ENCODE results near the gene MEGF11. TPM values are rescaled to one million over a fixed set of nuclear protein-coding genes. Genes with fewer than 3 reads are reported as not detected.
"Not testable (repeated sequence)": the region's sequence is repeated elsewhere in the genome, so short reads cannot be mapped to it uniquely, and the experiment has no call there.

Gene MEGF11
- total and polyA plus RNA-seq, 4 donors: 0.16 to 1.5 (median 0.50) TPM

GRCh38 chr15:66007663-66008262 lies 245.8 kb downstream of the MEGF11 start:
- H3K4me3 ChIP-seq: no peak overlapping the region
- H3K9me3 ChIP-seq (ENCODE audit: control insufficient read depth in 4 of 4, insufficient read depth in 3 of 4, low read length in 3 of 4): peaks cover 0 to 2% (median 0%) of the 10 kb centered on the region in 4 donors
- TF ChIP-seq, protein P1, sequence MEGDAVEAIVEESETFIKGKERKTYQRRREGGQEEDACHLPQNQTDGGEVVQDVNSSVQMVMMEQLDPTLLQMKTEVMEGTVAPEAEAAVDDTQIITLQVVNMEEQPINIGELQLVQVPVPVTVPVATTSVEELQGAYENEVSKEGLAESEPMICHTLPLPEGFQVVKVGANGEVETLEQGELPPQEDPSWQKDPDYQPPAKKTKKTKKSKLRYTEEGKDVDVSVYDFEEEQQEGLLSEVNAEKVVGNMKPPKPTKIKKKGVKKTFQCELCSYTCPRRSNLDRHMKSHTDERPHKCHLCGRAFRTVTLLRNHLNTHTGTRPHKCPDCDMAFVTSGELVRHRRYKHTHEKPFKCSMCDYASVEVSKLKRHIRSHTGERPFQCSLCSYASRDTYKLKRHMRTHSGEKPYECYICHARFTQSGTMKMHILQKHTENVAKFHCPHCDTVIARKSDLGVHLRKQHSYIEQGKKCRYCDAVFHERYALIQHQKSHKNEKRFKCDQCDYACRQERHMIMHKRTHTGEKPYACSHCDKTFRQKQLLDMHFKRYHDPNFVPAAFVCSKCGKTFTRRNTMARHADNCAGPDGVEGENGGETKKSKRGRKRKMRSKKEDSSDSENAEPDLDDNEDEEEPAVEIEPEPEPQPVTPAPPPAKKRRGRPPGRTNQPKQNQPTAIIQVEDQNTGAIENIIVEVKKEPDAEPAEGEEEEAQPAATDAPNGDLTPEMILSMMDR (IDR thresholded peaks at IDR 0.05; ENCODE audit: control extremely low read depth, extremely low read depth): no peak
- H3K27ac ChIP-seq (ENCODE audit: low read depth in 1 of 2, low read length in 1 of 2): no peak overlapping the region
- no peaks in the 10 kb centered on the region for H3K36me3 ChIP-seq (ENCODE audit: control insufficient read depth in 4 of 4, insufficient read depth in 4 of 4, low read length in 4 of 4)
- DNase-seq (no peak), ATAC-seq (ENCODE audit: insufficient read depth, low FRiP score) (no peak)
- no peaks in the 10 kb centered on the region for H3K4me1 ChIP-seq (ENCODE audit: control insufficient read depth in 5 of 5, insufficient read depth in 5 of 5, low read length in 5 of 5)
- H3K9ac ChIP-seq (ENCODE audit: insufficient read depth in 1 of 2, low read length in 2 of 2): no peak overlapping the region
- no peaks in the 10 kb centered on the region for H3K27me3 ChIP-seq (ENCODE audit: control insufficient read depth in 3 of 3, insufficient read depth in 3 of 3, low read length in 2 of 3)

DNA sequence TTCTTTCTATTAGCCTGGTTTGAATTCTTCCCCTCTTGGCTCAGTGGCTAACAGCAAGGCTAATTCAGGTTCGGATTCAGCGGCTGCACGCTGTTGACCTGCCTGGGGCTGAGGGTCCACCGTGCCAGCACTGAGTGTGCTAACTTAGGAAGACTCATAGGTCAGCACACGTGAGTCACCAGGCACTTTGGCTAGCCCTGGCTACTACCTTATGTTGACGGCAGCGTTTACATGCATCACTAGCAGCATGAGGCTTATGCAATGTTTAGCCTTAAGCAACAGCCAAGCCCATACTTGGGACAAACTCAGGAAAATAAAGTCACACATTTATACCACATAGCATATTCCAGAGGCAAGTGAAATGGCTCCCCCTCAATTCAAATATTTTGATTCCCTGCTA lies 246.6 kb downstream of the MEGF11 start:
- TF ChIP-seq, protein P1 (IDR thresholded peaks at IDR 0.05; ENCODE audit: control extremely low read depth, extremely low read depth): no peak
- H3K9ac ChIP-seq (ENCODE audit: insufficient read depth in 1 of 2, low read length in 2 of 2): no peak overlapping the region
- no peaks in the 10 kb centered on the region for H3K27me3 ChIP-seq (ENCODE audit: control insufficient read depth in 3 of 3, insufficient read depth in 3 of 3, low read length in 2 of 3)
- WGBS, 2 donors: 76 to 81% methylated on average over 7 of the region's 7 CpGs
- H3K27ac ChIP-seq (ENCODE audit: low read depth in 1 of 2, low read length in 1 of 2): no peak overlapping the region
- peaks cover 0 to 2% (median 0%) of the 10 kb centered on the region in 4 donors for H3K9me3 ChIP-seq (ENCODE audit: control insufficient read depth in 4 of 4, insufficient read depth in 3 of 4, low read length in 3 of 4)
- H3K4me1 ChIP-seq (ENCODE audit: control insufficient read depth in 5 of 5, insufficient read depth in 5 of 5, low read length in 5 of 5): no peaks in the 10 kb centered on the region
- H3K4me3 ChIP-seq: no peak overlapping the region
- ATAC-seq (ENCODE audit: insufficient read depth, low FRiP score): no peak
- no peaks in the 10 kb centered on the region for H3K36me3 ChIP-seq (ENCODE audit: control insufficient read depth in 4 of 4, insufficient read depth in 4 of 4, low read length in 4 of 4)
- no peak for DNase-seq

- DNase-seq (peak; percentile 49 to 69 (median 56)), ATAC-seq (ENCODE audit: insufficient read depth, low FRiP score) (no peak)
- H3K36me3 ChIP-seq (ENCODE audit: control insufficient read depth in 4 of 4, insufficient read depth in 4 of 4, low read length in 4 of 4): no peaks in the 10 kb centered on the region
- TF ChIP-seq, protein P1 (IDR thresholded peaks at IDR 0.05; ENCODE audit: control extremely low read depth, extremely low read depth): no peak
- WGBS, 2 donors: 49 to 53% methylated on average over 6 of the region's 6 CpGs
- no peak overlapping the region for H3K4me3 ChIP-seq
- no peak overlapping the region for H3K9ac ChIP-seq (ENCODE audit: insufficient read depth in 1 of 2, low read length in 2 of 2)
- H3K27ac ChIP-seq (ENCODE audit: low read depth in 1 of 2, low read length in 1 of 2): no peak overlapping the region
- no peaks in the 10 kb centered on the region for H3K4me1 ChIP-seq (ENCODE audit: control insufficient read depth in 5 of 5, insufficient read depth in 5 of 5, low read length in 5 of 5)
- H3K9me3 ChIP-seq (ENCODE audit: control insufficient read depth in 4 of 4, insufficient read depth in 3 of 4, low read length in 3 of 4): peaks cover 0 to 2% (median 0%) of the 10 kb centered on the region in 4 donors
- H3K27me3 ChIP-seq (ENCODE audit: control insufficient read depth in 3 of 3, insufficient read depth in 3 of 3, low read length in 2 of 3): no peaks in the 10 kb centered on the region
Measured at GRCh38 chr15:66004618-66005262, 248.8 kb downstream of the MEGF11 start.

GRCh38 chr15:66003129-66003528 lies 250.4 kb downstream of the MEGF11 start:
- H3K9ac ChIP-seq (ENCODE audit: insufficient read depth in 1 of 2, low read length in 2 of 2); H3K27me3 ChIP-seq (ENCODE audit: control insufficient read depth in 3 of 3, insufficient read depth in 3 of 3, low read length in 2 of 3); H3K4me3 ChIP-seq; ATAC-seq (ENCODE audit: insufficient read depth, low FRiP score); H3K36me3 ChIP-seq (ENCODE audit: control insufficient read depth in 4 of 4, insufficient read depth in 4 of 4, low read length in 4 of 4); DNase-seq; H3K9me3 ChIP-seq (ENCODE audit: control insufficient read depth in 4 of 4, insufficient read depth in 3 of 4, low read length in 3 of 4); H3K4me1 ChIP-seq (ENCODE audit: control insufficient read depth in 5 of 5, insufficient read depth in 5 of 5, low read length in 5 of 5); H3K27ac ChIP-seq (ENCODE audit: low read depth in 1 of 2, low read length in 1 of 2): not testable (repeated sequence)
- WGBS, 2 donors: 89 to 95% methylated on average over 4 of the region's 4 CpGs
